Measurements from ENCODE around the gene ACTL8.
"Not testable (repeated sequence)": the region's sequence is repeated elsewhere in the genome, so short reads cannot be mapped to it uniquely, and the experiment has no call there.

The ACTL8 gene

GRCh38 chr1:17736625-17737024 lies 18.5 kb upstream of the ACTL8 start:
- no peak for DNase-seq

- DNase-seq, result no peak
Measured at GRCh38 chr1:17739050-17739449, 16.1 kb upstream of the ACTL8 start.

GRCh38 chr1:17741052-17741451 lies 14.1 kb upstream of the ACTL8 start:
- no peak for DNase-seq

GRCh38 chr1:17742583-17742982 lies 12.6 kb upstream of the ACTL8 start:
- DNase-seq, result no peak

- DNase-seq, result no peak
Measured at GRCh38 chr1:17743008-17743647, 12.0 kb upstream of the ACTL8 start.

- no peak for DNase-seq
Measured at GRCh38 chr1:17743925-17744324, 11.2 kb upstream of the ACTL8 start.

GRCh38 chr1:17744666-17745478 lies 10.3 kb upstream of the ACTL8 start:
- no peak for DNase-seq

- no peak for DNase-seq
Measured at GRCh38 chr1:17745479-17745955, 9.6 kb upstream of the ACTL8 start.

GRCh38 chr1:17746281-17746680 lies 8.9 kb upstream of the ACTL8 start:
- not testable (repeated sequence) for DNase-seq

GRCh38 chr1:17746920-17747319 lies 8.2 kb upstream of the ACTL8 start:
- DNase-seq, result no peak

- DNase-seq, result no peak
Measured at GRCh38 chr1:17750333-17750732, 4.8 kb upstream of the ACTL8 start.

GRCh38 chr1:17752356-17752755 lies 2.8 kb upstream of the ACTL8 start:
- DNase-seq, result no peak

GRCh38 chr1:17757426-17757825 lies 2.3 kb downstream of the ACTL8 start:
- DNase-seq, result no peak

- DNase-seq, result no peak
Measured at GRCh38 chr1:17759114-17759513, 4.0 kb downstream of the ACTL8 start.

- no peak for DNase-seq
Measured at GRCh38 chr1:17762313-17762712, 7.2 kb downstream of the ACTL8 start.

- DNase-seq, result no peak
Measured at GRCh38 chr1:17763417-17763816, 8.3 kb downstream of the ACTL8 start.

- DNase-seq, result no peak
Measured at GRCh38 chr1:17763995-17764394, 8.9 kb downstream of the ACTL8 start.

GRCh38 chr1:17764591-17764990 lies 9.5 kb downstream of the ACTL8 start:
- no peak for DNase-seq

- DNase-seq, result peak; percentile 51
Measured at GRCh38 chr1:17765444-17766411, 10.6 kb downstream of the ACTL8 start.

GRCh38 chr1:17768651-17769241 lies 13.6 kb downstream of the ACTL8 start:
- DNase-seq, result peak; percentile 37

GRCh38 chr1:17770983-17771382 lies 15.8 kb downstream of the ACTL8 start:
- no peak for DNase-seq

GRCh38 chr1:17772615-17773212 lies 17.6 kb downstream of the ACTL8 start:
- DNase-seq, result no peak
